Stimulated activated naive CD4-positive, alpha-beta T cell (primary cell): ENCODE measurements around the gene RHOBTB1.
"Not testable (repeated sequence)": the region's sequence is repeated elsewhere in the genome, so short reads cannot be mapped to it uniquely, and the experiment has no call there.

Experiments
- DNase-seq, 6 experiments: peaks; one replicate each; lab custom pipeline; 2025; lab: John Stamatoyannopoulos, UW

RHOBTB1 gene

GRCh38 chr10:60868946-60869345, 75.0 kb downstream of the RHOBTB1 start:
- no peak for DNase-seq

DNA sequence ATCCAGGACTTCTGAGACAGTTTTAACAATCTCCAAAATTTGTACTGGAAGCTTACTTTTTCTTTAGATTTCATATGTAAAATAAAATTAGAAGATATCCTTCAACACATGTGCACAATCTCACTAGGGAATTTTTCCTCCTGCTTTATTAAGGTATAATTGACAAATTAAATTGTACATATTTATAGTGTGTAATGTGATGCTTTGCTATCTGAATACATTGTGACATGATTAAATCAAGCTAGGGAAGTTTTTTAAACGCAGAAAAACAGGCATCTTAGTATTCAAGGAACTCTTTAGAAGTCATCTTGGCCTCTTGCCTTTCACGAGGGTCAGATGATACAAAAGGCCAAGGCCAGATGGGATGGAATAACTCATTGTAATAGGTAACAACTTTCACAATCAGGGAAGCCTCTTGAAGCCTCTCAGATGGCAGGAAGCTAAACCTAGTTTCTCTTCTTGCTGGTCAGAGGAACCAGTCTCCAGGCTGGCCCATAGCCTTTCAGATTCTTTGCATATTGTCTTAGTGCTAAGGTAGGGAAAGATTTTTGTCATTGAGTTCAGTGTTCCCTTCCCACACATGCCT, 78.7 kb downstream of the RHOBTB1 start:
- DNase-seq, result no peak

- DNase-seq, result no peak
Observed at GRCh38 chr10:60863796-60864195, 80.2 kb downstream of the RHOBTB1 start.

DNA sequence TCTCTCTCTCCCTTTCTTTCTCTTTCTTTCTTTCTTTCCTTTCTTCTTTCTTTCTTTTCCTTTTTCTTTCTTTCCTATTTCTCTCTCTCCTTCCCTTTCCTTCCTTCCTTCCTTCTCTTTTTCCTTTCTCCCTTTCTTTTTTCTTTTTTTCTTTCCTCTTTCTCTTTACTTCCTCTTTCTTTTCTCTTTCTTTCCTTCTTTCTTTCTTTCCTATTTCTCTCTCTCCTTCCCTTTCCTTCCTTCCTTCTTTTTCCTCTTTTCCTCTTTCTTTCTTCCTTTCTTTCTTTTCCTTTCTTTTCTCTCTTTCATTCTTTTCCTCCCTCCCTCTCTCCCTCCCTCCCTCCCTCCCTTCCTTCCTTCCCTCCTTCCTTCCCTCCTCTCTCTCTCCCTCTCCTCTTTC, 81.5 kb downstream of the RHOBTB1 start:
- DNase-seq, result no peak

- DNase-seq, result no peak
Observed at GRCh38 chr10:60856405-60856804, 87.6 kb downstream of the RHOBTB1 start.

DNA sequence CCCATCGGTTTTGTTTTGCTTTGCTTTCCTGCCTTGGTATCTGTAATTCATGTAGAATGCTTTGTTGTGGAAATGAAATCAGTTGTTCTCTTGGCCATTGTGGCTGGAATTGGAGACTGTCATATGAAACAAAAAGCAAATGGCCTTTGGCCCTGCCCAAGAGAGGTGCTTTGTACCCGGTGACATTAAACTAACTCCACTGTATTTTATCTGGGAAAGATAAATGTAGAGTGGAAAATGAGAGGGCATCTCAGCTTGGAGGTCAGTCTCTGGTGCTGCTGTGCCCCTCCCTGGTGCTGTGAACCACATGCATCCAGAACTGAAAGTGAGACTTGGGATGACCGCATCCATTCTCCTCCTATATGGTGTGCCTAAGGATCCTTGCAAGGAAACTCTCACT, 90.3 kb downstream of the RHOBTB1 start:
- no peak for DNase-seq

GRCh38 chr10:60853107-60853506, 90.9 kb downstream of the RHOBTB1 start:
- no peak for DNase-seq

DNA sequence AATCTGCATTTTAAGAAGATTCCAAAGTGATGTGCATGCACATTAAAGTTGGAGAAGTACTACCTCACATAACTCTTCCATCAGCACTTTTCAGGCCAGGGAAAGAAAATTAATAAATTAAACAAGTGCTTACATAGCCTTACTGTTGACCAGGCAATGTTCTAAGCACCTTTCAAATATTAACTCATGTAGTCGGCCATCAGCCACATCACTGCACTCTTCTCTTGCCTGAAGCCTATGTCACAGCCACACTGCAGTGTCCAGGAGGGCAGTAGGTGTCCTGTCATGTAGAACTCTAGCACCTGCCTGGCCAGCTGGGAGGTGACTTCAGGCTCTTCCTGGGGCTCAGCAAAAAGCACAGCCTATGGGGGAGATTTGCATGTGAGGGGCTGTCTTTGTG, 94.2 kb downstream of the RHOBTB1 start:
- DNase-seq, result no peak

DNA sequence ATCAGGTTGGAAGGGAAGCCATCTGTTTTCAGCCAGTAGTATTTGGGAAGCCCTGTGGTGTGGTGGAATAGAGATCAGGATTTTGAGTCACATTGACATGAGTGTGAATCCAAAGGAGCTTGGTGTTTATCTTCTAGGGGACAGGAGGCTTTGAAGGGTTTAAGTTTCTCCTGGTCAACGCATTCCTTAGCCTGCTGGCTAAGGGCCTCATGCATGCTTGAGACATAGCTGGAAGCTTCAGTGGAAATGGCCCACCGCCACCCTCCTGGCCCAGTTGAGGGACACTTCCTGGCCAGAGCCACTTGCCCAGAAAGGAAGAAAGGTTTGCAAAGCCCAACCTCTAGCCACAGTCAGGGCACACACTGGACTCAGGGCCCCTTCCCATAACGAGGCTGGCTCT, 94.8 kb downstream of the RHOBTB1 start:
- no peak for DNase-seq

GRCh38 chr10:60848680-60849079, 95.3 kb downstream of the RHOBTB1 start:
- DNase-seq, result no peak

- DNase-seq, result no peak
Observed at GRCh38 chr10:60848126-60848525, 95.9 kb downstream of the RHOBTB1 start.

GRCh38 chr10:60846173-60846572, 97.8 kb downstream of the RHOBTB1 start:
- no peak for DNase-seq

DNA sequence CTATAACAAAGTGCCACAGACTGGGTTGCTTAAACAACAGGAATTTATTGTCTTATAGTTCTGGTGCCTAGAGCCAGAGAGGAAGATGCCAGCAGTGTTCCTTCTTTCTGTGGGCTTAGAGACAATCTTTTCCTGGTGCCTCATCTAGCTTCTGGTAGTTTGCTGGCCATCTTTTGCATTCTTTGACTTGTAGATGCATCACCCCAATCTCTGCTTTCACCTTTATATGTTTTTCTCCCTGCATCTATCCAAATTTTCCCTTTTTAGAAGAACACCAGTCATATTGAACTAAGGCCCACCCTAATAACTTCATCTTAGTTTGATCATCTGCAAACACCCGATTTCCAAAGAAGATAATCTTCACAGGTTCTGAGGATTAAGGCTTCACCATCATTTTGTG, 98.9 kb downstream of the RHOBTB1 start:
- DNase-seq, result no peak

DNA sequence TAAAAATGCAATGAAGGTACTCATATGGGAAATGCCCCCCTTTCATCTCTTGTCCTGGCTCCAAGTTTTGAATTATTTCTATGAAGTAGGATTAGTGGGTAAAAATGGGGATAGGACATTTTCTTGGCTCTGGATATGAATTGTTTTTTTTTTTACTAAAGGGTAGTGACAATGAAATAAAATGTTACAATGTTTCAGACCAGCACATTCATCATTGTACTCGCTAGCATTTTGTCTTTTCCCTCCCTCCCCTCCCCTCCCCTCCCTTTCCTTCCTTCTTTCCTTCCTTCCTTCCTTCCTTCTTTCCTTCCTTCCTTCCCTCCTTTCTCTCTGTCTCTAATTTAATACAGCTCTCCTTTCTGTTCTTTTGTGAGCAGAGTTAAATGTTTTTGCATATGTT, 101.3 kb downstream of the RHOBTB1 start:
- no peak for DNase-seq

DNA sequence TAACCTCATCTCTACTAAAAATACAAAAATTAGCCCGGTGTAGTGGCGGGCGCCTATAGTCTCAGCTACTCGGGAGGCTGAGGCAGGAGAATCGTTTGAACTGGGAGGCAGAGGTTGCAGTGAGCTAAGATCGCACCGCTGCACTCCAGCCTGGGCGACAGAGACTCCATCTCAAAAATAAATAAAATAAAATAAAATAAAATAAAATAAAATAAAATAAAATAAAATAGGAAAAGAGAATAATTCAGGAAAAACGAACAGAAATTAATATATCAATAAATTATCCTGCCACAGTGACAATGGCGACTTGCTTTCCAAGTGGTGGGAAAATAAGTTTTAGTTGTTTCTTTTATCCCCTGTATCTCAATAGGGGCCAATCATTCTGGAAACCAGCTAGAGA, 102.8 kb downstream of the RHOBTB1 start:
- DNase-seq, result not testable (repeated sequence)

- no peak for DNase-seq
Observed at GRCh38 chr10:60835049-60835448, 108.9 kb downstream of the RHOBTB1 start.

DNA sequence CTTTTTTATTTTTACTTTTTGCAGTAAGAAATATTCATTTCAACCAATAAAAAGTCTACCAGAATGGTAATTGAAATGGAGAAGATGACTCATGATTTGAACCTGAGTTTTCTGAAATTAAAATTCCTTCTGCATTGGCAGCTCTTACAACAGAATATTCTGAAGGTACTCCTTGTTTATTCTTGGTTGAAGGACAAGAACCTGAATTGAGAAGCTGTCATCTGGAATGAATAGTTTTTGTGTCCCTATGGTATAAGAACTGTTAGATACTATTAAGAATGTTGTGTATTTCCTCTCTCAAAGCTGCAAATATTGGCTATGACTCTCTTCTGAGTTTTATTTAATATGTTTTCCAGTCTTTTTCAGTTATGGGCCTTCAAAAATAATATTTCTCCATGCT, 109.6 kb downstream of the RHOBTB1 start:
- no peak for DNase-seq

DNA sequence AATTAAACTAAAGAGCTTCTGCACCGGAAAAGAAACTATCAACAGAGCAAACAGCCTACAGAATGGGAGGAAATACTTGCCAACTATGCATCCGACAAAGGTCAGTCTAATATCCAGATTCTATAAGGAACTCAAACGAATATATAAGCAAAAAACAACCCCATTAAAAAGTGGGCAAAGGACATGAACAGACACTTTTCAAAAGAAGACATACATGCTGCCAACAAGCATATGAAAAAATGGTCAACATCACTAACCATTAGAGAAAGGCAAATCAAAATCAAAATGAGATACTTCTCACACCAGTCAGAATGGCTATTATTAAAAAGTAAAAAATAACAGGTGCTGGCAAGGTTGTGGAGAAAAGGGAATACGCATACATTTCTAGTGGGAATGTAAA, 111.8 kb downstream of the RHOBTB1 start:
- not testable (repeated sequence) for DNase-seq

DNA sequence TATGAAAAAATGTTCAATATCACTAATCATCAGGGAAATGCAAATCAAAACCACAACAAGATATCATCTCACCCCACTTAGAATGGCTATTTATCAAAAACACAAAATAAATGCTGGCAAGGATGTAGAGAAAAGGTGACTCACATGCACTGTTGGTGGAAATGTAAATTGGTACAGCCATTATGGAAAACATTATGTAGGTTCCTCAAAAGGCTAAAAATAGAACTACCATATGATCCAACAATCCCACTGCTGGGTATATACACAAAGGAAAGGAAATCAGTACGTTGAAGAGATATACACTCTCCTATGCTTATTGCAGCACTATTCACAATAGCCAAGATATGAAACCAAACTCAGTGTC, 115.5 kb downstream of the RHOBTB1 start:
- DNase-seq, result no peak

GRCh38 chr10:60827791-60828488, 116.0 kb downstream of the RHOBTB1 start:
- DNase-seq, result no peak

DNA sequence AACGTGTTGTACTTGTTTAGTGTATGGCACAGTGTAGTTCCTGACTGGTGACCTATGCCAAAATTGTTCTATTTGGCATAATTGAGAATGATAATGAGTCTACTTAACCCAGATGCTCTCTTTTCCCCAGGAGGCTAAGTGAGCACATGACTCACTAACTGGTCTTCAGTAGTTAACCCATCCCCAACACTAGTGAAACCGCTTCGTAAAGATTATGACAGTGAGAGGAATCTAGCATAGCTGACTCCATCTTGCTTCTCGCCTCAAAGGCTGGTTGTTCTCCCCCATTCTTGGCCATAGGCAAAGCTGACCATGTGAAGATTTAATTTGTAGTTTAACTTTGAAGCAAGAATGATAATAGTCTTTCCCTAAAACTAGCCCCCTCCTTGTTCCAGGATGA, 118.5 kb downstream of the RHOBTB1 start:
- no peak for DNase-seq

- no peak for DNase-seq
Observed at GRCh38 chr10:60823324-60823723, 120.7 kb downstream of the RHOBTB1 start.

GRCh38 chr10:60822809-60823208, 121.2 kb downstream of the RHOBTB1 start:
- DNase-seq, result no peak

GRCh38 chr10:60821656-60822055, 122.3 kb downstream of the RHOBTB1 start:
- no peak for DNase-seq
